ENCODE measurements around the gene ENAH. TPM values are rescaled to one million over a fixed set of nuclear protein-coding genes. Genes with fewer than 3 reads are reported as not detected.
"Not testable (repeated sequence)": the region's sequence is repeated elsewhere in the genome, so short reads cannot be mapped to it uniquely, and the experiment has no call there.

The ENAH gene
- total RNA-seq, 2 experiments from 2014 or later: not detected

DNA sequence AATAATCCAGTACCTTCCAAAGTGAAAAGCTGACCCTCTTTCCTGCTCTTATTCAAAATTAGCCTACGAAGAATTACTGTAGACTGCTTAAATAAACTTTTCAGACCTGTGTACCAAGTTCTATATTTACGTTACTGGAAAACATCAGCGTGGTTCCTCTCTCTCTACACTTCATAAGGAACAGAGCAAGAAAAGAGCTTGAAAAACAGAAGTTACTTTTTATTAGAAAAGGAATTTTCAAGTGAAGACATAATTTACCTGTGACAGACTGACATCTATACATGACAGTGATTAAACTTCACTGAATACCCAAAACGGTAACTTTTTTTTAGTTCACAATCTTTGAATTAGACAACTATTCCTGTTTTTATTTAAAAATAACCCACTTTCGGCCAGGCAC lies 2.7 kb downstream of the ENAH start:
- Mint-ChIP-seq H3K4me3 (no peak overlapping the region), H3K4me1 (peaks cover 13% of the 10 kb centered on the region), H3K27me3 (peaks cover 52% of the 10 kb centered on the region), H3K27ac (no peak overlapping the region), H3K9me3 (no peaks in the 10 kb centered on the region), H3K36me3 (ENCODE audit: low read depth) (peaks cover 2% of the 10 kb centered on the region)
- POLR2A ChIA-PET: no interaction called here
- no peak for DNase-seq
- CTCF ChIA-PET: no interaction called here

DNA sequence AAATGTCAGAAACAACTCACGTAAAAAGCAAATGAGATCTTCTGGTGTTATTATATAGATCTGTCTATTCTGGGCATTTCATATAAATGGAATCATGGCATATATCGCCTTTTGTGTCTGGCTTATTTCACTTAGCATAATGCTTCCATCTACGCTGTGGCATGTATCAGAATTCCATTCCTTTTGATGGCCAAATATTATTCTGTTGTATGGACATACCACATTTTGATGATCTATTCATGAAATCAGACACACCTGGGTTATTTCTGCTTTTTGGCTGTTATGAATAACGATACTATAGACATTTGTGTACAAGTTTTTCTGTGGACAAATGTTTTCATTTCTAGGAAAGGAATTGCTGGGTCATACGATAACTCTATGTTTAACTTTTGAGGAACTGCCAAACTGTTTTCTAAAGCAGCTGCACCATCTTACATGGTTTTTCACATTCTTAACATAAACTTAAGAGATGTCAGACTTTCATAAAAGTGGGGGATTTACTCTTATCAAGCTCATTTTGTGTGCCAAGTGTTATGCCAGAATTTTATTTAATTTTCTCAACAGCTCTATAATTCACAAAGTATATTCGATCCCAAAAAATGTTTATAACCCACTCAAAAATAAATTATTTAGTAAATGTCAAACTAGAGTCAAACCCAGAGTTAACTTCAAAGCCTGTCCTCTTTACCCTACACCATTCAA lies 7.6 kb downstream of the ENAH start:
- no peaks in the 10 kb centered on the region for H3K36me3 Mint-ChIP-seq (ENCODE audit: low read depth)
- peaks cover 27% of the 10 kb centered on the region for H3K27me3 Mint-ChIP-seq
- ChIA-PET POLR2A (no interaction called here), CTCF (no interaction called here)
- no peak overlapping the region for H3K4me3 Mint-ChIP-seq
- no peaks in the 10 kb centered on the region for H3K9me3 Mint-ChIP-seq
- no peak for DNase-seq
- no peaks in the 10 kb centered on the region for H3K4me1 Mint-ChIP-seq
- H3K27ac Mint-ChIP-seq: no peak overlapping the region

DNA sequence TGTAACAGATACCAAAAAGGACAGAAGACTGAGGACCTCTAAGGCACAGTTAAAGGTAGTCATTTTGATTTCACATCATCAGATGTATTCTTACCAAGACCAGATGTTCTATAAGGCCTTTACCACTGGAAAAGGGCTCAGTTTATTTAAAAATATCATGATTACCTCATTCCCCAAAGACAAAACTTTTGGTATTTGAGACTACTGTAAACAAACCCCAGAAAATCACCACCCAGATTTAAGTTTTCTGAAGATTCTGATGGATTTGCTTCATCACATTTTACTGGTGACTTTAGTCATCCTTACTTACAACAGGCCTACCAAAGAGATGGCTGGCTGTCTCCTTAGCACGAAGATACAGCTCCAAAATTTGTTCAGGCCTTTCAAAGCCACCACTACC lies 8.3 kb downstream of the ENAH start:
- Mint-ChIP-seq H3K27me3 (peaks cover 20% of the 10 kb centered on the region), H3K36me3 (ENCODE audit: low read depth) (no peaks in the 10 kb centered on the region), H3K9me3 (no peaks in the 10 kb centered on the region), H3K4me3 (no peak overlapping the region), H3K4me1 (no peaks in the 10 kb centered on the region), H3K27ac (no peak overlapping the region)
- no peak for DNase-seq
- ChIA-PET CTCF (no interaction called here), POLR2A (no interaction called here)

DNA sequence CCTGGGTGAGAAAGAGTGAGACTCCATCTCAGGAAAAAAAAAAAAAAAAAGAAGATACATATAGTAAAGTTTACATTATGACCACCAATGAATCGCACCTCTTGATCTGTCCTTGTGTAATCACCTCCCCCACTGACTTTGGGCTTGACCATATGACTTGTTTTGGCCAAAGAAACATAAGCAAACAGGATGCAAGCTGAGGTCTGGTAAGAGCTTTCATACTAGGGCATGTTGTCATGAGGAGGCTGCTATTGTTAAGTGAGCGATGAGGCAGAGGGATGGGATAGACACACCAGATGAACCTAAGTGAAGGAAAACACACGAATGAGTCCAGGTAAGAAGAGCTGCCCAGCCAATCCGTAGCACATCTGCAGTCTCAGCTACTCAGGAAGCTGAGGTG lies 10.7 kb downstream of the ENAH start:
- ChIA-PET POLR2A (interaction anchor here (1.0 kb wide), 1 partner anchor 14 kb away, joined by 3 read pairs; no protein-coding TSS in a partner anchor), CTCF (no interaction called here)
- no peaks in the 10 kb centered on the region for H3K4me1 Mint-ChIP-seq
- no peak overlapping the region for H3K4me3 Mint-ChIP-seq
- H3K36me3 Mint-ChIP-seq (ENCODE audit: low read depth): no peaks in the 10 kb centered on the region
- DNase-seq: no peak
- no peaks in the 10 kb centered on the region for H3K9me3 Mint-ChIP-seq
- no peak overlapping the region for H3K27ac Mint-ChIP-seq
- H3K27me3 Mint-ChIP-seq: peaks cover 12% of the 10 kb centered on the region

DNA sequence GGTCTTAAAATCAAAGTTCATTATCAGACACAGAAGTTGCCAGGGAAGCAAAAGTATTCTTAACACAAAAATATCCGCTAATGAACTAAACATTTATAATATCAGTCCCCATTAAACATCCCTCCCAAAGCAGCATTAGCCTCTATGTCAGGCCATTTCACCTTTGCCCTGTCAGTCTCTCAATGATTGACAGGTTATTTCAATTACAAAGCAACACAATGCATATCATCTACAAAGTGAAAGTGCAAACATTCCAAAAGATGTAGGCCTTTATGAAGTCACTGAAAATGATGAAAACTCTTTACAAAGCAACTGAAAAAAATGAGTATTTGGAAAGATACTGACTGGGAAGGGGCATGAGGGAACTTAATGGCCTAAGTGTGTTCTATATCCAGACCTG lies 14.1 kb downstream of the ENAH start:
- DNase-seq: no peak
- Mint-ChIP-seq H3K36me3 (ENCODE audit: low read depth) (no peaks in the 10 kb centered on the region), H3K4me1 (no peaks in the 10 kb centered on the region), H3K27ac (no peak overlapping the region), H3K9me3 (no peaks in the 10 kb centered on the region), H3K4me3 (no peak overlapping the region), H3K27me3 (peaks cover 10% of the 10 kb centered on the region)
- POLR2A ChIA-PET: no interaction called here
- CTCF ChIA-PET: no interaction called here

DNA sequence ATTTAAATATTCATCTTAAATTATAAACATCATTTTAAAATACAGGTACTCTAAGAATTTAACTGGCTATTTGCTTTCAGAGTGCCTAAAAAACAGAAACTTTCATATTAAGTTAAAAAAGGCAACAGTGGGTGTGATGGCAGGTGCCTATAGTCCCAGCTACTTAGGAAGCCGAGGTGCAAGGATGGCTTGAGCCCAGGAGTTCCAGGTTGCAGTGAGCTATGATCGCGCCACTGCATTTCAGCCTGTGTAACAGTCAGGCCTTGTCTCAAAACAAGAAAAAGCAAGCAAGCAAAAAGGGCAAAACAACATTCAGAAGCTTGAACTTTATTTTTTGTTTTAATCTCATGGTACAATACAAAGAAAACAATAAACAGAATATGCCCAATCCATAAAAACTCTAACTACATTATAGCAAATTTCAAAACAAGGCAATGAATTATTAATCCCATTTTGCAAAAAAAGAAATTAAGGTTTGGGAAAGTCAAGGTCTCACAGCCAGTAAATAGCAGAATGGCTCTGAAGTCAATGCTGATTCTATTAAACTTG lies 15.2 kb downstream of the ENAH start:
- ChIA-PET POLR2A (no interaction called here), CTCF (interaction anchor here (0.7 kb wide), 1 partner anchor 55 kb away, joined by 3 read pairs; no protein-coding TSS in a partner anchor)
- H3K4me1 Mint-ChIP-seq: no peaks in the 10 kb centered on the region
- peaks cover 10% of the 10 kb centered on the region for H3K27me3 Mint-ChIP-seq
- no peaks in the 10 kb centered on the region for H3K36me3 Mint-ChIP-seq (ENCODE audit: low read depth)
- H3K9me3 Mint-ChIP-seq: no peaks in the 10 kb centered on the region
- no peak for DNase-seq
- no peak overlapping the region for H3K4me3 Mint-ChIP-seq
- no peak overlapping the region for H3K27ac Mint-ChIP-seq

DNA sequence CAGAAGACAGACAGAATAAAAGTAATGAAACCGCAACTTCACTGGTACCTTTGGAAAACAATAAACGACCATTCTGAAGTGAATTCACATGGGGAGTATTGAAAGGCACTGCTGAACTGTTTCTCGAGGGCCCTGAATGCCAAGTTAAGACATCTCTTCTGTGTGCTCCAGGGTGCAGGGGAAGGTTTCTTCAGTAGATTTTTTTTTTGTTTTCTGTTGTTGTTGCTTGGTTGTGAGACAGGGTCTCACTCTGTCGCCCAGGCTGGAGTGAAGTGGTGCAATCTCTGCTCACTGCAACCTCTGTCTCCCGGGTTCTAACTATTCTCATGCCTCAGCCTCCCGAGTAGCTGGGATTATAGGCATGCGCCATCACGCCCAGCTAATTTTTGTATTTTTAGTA lies 15.9 kb downstream of the ENAH start:
- DNase-seq; H3K4me3 Mint-ChIP-seq; H3K36me3 Mint-ChIP-seq (ENCODE audit: low read depth); H3K27ac Mint-ChIP-seq; POLR2A ChIA-PET; H3K4me1 Mint-ChIP-seq; H3K27me3 Mint-ChIP-seq; H3K9me3 Mint-ChIP-seq: not testable (repeated sequence)
- CTCF ChIA-PET: interaction anchor here (0.7 kb wide), 1 partner anchor 56 kb away, joined by 3 read pairs; no protein-coding TSS in a partner anchor

DNA sequence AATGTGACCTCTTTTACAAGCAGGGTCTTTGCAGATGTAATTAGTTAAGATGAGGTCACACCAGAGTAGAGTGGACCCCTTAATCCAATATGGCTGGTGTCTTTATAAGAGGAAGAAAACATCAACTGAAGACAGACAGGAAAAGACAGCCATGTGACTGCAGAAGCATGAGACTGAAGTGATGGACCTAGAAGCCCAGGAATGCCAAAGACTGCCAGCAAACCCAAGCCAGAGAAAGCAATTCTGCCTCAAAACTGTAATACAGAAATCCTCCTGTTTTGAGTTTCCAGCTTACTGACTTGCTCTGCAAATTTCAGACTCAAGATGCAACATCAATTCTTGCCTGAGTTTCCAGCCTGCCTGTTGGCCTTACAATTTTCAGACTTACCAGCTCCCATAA lies 17.3 kb downstream of the ENAH start:
- Mint-ChIP-seq H3K36me3 (ENCODE audit: low read depth) (no peaks in the 10 kb centered on the region), H3K27me3 (peaks cover 16% of the 10 kb centered on the region), H3K27ac (no peak overlapping the region), H3K4me3 (no peak overlapping the region), H3K4me1 (no peaks in the 10 kb centered on the region), H3K9me3 (no peaks in the 10 kb centered on the region)
- no peak for DNase-seq
- POLR2A ChIA-PET: no interaction called here
- CTCF ChIA-PET: no interaction called here

DNA sequence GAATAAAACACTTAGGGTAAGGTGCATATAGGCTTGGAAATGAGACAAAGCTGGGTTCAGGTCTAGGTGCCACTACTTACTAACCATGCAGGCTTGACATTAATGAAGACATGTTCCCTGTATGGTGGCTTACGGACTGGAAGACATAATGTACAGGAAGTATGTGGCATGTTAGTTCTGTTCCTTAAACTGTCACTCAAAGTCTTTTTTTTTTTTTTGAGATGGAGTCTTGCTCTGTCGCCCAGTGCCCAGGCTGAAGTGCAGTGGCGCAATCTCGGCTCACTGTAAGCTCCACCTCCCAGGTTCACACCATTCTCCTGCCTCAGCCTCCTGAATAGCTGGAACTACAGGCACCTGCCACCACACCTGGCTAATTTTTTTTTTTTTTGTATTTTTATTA lies 20.1 kb downstream of the ENAH start:
- H3K9me3 Mint-ChIP-seq; H3K27ac Mint-ChIP-seq; H3K4me1 Mint-ChIP-seq; H3K4me3 Mint-ChIP-seq; DNase-seq; H3K36me3 Mint-ChIP-seq (ENCODE audit: low read depth); POLR2A ChIA-PET; CTCF ChIA-PET: not testable (repeated sequence)
- H3K27me3 Mint-ChIP-seq: peaks cover 18% of the 10 kb centered on the region

DNA sequence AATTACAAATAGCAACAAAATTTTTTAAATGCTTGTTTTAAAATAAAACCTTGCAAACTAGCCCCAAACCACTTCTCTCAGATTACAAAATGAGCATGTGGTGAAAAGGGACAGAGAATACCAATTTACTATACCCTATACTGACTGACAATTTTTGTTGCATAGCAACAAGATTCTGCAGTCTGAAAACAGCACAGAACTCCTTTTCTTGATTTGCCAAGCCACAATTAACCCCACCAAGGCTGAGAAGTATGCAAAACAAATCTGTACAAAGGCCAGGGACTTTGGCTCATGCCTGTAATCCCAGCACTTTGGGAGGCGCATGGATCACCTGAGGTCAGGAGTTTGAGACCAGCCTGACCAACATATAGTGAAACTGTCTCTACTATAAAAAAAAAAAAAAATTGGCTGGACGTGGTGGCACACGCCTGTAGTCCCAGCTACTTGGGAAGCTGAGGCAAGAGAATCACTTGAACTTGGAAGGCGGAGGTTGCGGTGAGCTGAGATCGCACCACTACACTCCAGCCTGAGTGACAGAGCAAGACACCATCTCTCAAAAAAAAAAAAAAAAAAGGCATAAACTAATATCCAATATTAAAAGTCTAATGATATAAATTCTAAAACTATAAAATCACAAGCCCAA lies 21.8 kb downstream of the ENAH start:
- Mint-ChIP-seq H3K4me3 (no peak overlapping the region), H3K27ac (no peak overlapping the region), H3K4me1 (no peaks in the 10 kb centered on the region), H3K9me3 (no peaks in the 10 kb centered on the region), H3K36me3 (ENCODE audit: low read depth) (no peaks in the 10 kb centered on the region), H3K27me3 (peaks cover 26% of the 10 kb centered on the region)
- DNase-seq: no peak
- POLR2A ChIA-PET: no interaction called here
- CTCF ChIA-PET: no interaction called here

DNA sequence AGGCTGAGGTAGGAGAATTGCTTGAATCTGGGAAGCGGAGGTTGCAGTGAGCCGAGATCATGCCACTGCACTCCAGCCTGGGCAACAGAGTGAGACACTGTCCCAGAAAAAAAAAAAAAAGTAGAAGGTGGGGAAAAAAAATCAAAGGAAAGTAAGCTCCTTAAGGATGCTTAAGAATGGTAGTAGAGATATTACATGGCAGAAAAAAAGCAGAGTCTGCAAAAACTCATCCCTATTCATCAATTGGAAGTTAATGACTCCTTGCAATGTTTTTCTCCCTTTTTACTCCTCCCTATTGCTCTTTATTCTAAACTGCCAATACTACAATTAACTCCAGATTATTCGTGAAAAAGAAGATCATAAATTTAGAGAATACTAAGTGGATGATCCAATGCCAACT lies 23.4 kb downstream of the ENAH start:
- Mint-ChIP-seq H3K4me1 (no peaks in the 10 kb centered on the region), H3K27me3 (peaks cover 25% of the 10 kb centered on the region), H3K36me3 (ENCODE audit: low read depth) (no peaks in the 10 kb centered on the region), H3K27ac (no peak overlapping the region), H3K4me3 (no peak overlapping the region), H3K9me3 (no peaks in the 10 kb centered on the region)
- no peak for DNase-seq
- ChIA-PET CTCF (no interaction called here), POLR2A (no interaction called here)

DNA sequence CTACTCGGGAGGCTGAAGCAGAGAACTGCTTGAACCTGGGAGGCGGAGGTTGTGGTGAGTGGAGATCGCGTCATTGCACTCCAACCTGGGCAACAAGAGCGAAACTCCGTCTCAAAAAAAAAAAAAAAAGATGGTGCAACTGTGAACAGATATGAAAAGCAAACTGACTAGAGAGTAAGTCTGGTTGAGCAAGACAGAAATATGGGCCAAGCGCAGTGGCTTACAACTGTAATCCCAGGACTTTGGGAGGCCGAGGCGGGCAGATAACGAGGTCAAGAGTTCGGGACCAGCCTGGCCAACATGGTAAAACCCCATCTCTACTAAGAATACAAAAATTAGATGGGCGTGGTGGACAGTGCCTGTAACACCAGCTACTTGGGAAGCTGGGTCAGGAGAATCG lies 24.1 kb downstream of the ENAH start:
- H3K9me3 Mint-ChIP-seq; H3K36me3 Mint-ChIP-seq (ENCODE audit: low read depth); H3K4me1 Mint-ChIP-seq; DNase-seq; H3K27ac Mint-ChIP-seq; CTCF ChIA-PET; H3K4me3 Mint-ChIP-seq; POLR2A ChIA-PET: not testable (repeated sequence)
- H3K27me3 Mint-ChIP-seq: peaks cover 23% of the 10 kb centered on the region

DNA sequence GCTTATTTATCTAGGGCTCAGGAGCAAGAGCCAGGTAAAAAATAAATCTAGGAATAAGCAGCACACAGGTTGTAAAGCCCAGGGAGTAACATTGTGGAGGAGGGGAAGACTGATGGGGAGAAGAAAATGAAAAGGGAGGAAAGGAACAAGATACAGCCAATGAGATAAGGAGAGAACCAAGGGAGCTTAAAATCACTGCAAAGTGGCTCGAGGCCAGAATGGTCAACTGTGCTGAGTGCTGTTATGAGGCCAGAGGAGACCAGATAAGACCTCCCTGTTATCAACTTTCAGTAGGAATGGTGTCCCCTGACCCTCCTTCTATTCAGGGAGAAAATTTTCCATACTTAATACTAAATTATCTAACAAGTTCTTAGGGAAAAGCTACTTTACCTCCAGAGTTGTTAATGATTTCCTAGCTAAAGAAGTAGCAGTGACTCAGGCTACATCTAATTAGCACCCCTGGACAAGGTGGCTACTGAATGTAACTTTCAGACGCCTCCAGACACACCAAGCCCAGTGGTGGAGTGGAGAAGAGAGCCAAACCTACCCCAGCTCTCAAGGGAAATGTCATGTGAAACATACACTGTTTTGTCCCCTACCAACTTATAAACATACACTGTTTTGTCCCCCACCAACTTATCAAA lies 25.5 kb downstream of the ENAH start:
- Mint-ChIP-seq H3K4me3 (no peak overlapping the region), H3K9me3 (no peaks in the 10 kb centered on the region), H3K27ac (no peak overlapping the region), H3K36me3 (ENCODE audit: low read depth) (no peaks in the 10 kb centered on the region), H3K4me1 (no peaks in the 10 kb centered on the region), H3K27me3 (peaks cover 21% of the 10 kb centered on the region)
- CTCF ChIA-PET: interaction anchor here (1.2 kb wide), 1 partner anchor 31 kb away, joined by 3 read pairs; no protein-coding TSS in a partner anchor
- no peak for DNase-seq
- POLR2A ChIA-PET: interaction anchor here (1.2 kb wide), 1 partner anchor 15 kb away, joined by 3 read pairs; no protein-coding TSS in a partner anchor
